ENCODE measurements around the gene CALD1. TPM values are rescaled to one million over a fixed set of nuclear protein-coding genes. Genes with fewer than 3 reads are reported as not detected.

The CALD1 gene
- total RNA-seq, 1 experiment from 2014 or later: 39.9 TPM

- DNase-seq (ENCODE audit: extremely low read depth, low read depth): no peak
Observed at GRCh38 chr7:134855442-134855841, 76.0 kb downstream of the CALD1 start.

DNA sequence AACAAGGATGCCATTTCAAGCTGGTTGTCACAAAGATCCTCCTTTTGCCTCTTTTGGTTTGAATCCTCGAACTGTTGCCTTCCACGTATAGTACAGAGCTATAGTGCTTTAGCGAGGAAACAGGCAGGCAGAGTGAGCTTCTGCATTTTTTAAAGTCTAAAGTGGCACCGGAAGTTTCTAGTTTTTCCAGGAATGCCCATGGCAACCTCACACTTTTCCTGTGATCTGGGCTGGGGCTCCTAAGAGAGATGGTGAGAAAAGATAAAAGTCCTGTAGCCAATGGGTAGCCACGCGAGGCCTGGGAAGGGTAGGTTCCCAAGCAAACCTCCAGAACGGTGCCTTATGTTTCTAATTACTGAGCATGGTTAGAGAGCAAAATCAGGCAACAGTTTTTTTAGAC is 76.7 kb downstream of the CALD1 start:
- DNase-seq (ENCODE audit: extremely low read depth, low read depth): no peak

DNA sequence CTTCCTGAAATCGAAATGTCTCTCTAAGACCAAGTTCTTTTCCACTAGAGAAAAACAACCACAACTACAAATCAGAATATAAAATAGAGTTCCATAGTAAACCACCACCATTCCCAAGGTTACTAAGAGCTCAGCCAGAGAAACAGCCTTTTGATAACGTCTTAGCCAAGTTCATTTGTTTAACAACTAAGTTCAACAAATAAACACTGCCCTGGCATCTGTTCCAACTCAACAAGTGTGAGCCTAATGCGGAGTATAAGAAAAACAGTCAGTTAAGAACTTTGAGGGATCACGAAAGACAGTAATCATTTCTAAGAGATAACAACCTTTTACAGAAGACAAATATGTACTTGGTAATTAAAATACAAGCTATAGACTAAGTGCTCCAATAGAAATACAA is 77.3 kb downstream of the CALD1 start:
- no peak for DNase-seq (ENCODE audit: extremely low read depth, low read depth)

DNA sequence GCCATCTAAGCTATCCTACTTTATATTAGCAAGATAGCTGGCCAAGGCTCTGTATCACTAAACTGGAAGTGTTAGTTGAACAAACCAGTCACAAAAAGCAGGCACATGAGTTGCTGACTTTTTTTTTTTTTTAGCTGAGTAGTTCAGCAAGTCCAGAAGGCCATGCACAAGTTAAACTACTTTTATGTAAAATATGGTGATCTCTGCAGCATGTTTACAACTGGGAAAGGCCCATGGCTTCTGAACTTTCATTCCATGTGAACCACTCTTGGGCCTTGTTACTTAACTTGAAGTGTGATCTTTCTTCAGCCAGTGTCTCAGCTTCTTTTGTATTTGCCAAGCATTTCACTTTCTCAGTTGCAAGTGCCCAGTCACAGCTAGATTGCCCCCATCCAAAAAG is 78.5 kb downstream of the CALD1 start:
- no peak for DNase-seq (ENCODE audit: extremely low read depth, low read depth)

GRCh38 chr7:134859783-134860182 is 80.3 kb downstream of the CALD1 start:
- DNase-seq (ENCODE audit: extremely low read depth, low read depth): no peak

- no peak for DNase-seq (ENCODE audit: extremely low read depth, low read depth)
Observed at GRCh38 chr7:134865001-134865845, 85.8 kb downstream of the CALD1 start.

DNA sequence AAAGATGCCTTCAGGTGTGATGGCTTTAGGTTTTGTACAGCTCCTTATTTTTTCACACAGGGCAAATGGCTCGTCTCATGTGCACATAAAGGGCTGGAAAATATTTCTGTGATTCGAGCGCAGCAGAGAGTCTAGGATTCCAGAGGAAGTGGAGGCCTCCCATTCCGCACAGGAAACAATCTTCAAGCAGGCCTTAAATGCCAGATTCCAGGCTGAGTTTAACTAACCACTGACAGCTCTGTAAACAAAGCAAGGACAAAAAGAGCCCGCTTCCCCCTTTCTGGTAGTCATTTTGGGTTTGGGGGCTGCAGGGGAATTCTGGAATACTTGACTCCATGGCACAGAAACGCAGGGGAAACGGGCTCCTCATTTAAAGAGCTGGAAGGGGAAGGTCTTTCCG is 87.2 kb downstream of the CALD1 start:
- no peak for DNase-seq (ENCODE audit: extremely low read depth, low read depth)

- DNase-seq (ENCODE audit: extremely low read depth, low read depth): no peak
Observed at GRCh38 chr7:134870156-134870555, 90.7 kb downstream of the CALD1 start.

DNA sequence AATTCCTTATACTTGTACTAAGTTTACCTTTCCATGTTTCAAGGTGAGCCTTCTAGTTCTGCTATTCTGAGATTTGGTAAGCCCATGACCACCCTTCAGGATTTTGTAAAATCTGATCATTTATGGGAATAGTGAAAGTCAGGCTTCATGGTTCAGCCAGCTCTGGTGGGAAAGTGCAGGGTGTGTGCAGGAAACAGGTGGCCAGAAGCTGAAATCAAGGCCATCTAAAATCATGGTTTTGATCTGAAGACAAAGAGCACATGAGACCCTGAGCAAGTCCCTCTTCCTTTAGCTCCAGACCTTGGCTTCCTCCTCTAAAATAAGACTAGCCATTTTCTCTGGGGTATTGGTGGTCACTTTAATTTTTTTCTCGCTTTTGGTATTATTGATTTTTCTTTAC is 91.3 kb downstream of the CALD1 start:
- DNase-seq (ENCODE audit: extremely low read depth, low read depth): no peak

DNA sequence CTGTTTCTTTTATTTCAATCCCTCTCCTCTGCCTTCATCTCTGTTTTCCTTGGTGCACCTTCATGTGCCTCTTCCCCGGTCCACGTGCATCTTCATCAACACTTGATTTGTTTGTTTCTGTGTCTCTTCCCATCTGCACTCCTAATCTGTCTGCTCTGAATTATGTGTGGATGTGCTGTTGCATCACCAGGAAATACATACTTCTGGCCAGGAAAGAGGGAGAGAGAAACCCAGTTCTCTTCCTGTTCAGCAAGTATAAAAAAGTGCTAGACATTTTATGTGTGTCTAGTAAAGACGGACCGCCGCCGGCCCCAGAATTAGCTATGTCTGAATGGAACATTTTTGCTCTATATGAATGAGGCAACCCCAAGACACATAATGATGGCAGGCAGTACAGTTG is 93.8 kb downstream of the CALD1 start:
- no peak for DNase-seq (ENCODE audit: extremely low read depth, low read depth)

- no peak for DNase-seq (ENCODE audit: extremely low read depth, low read depth)
Observed at GRCh38 chr7:134874407-134874806, 95.0 kb downstream of the CALD1 start.

- DNase-seq (ENCODE audit: extremely low read depth, low read depth): no peak
Observed at GRCh38 chr7:134875867-134876266, 96.4 kb downstream of the CALD1 start.

- DNase-seq (ENCODE audit: extremely low read depth, low read depth): no peak
Observed at GRCh38 chr7:134878746-134879357, 99.4 kb downstream of the CALD1 start.

DNA sequence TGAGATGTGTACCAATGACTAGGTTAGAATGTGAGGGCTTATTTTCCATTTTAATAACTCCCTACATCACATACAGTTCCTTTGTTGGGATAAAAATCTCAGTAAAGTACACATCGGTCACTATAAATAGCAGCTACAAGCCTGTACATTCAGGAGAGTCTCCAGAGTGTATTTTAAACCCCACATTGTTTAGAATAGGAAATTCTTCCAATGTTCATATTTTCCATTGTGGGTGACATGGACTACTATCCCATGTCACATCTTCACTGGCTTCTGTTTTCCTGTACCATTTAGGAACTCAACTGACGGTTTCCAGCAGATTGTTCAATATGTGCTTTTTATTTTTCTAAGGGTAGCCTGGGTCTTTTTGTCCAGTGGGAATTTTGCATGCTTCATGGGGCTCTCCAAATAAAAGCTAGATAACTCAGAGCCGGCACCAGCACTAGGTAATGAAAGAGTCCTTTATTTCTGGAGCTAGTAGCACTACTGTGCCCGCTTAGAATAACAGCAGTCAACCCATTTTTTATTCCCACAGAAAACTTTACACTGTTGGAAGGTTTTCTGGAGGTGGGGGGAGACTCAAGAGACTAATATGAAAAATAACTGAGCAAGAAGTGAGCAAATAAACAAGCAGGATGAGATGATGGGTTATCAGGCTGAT is 100.5 kb downstream of the CALD1 start:
- no peak for DNase-seq (ENCODE audit: extremely low read depth, low read depth)

DNA sequence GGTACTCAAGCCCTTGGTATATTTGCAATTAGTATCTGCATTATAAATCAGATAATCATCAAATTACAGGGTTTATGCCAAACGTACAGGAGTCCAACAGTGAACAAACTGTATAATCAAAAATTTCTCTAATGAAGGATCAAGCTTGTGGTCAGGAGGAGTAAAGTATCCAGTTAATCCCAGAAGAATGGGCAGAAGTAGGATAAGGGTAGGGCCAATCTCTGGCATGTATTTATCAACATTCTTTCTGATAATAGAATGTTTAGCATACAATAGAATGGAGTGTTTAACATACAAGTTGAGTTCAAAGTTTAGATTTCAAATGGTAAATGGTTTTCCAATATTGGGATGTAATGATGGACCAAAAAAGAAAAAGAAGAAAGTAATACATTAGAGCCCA is 103.0 kb downstream of the CALD1 start:
- DNase-seq (ENCODE audit: extremely low read depth, low read depth): no peak

- DNase-seq (ENCODE audit: extremely low read depth, low read depth): peak; percentile 42
Observed at GRCh38 chr7:134885967-134886352, 106.5 kb downstream of the CALD1 start.

GRCh38 chr7:134886353-134887057 is 107.1 kb downstream of the CALD1 start:
- no peak for DNase-seq (ENCODE audit: extremely low read depth, low read depth)

GRCh38 chr7:134887523-134887922 is 108.1 kb downstream of the CALD1 start:
- DNase-seq (ENCODE audit: extremely low read depth, low read depth): no peak

DNA sequence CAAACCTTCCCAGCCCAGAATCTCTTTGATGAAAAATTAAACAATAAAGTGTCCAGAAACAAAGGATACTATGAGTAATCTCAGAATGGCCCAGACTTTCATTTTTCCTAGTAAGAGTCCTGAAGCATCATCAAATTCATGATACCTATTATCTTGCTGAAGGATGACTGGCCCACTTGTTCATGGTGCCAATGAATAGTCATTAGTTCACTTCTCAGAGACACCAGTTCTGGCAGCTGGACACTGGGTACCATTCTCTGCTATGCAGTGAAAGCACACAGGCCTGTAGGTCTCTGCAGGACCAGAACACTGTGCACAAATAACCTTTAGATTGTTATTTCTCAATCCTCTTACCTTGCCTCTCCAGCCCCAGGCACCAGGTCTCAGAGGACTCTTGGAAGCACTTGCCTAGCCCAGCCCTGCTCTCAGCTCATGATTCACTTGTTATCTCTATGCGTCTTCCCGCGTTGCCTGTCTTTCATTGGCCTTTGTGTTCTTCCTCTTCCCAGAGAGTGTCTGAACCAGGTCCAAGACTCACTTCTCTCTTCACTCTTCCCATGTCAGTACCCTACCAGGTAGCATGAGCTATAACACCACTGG is 108.8 kb downstream of the CALD1 start:
- DNase-seq (ENCODE audit: extremely low read depth, low read depth): no peak

DNA sequence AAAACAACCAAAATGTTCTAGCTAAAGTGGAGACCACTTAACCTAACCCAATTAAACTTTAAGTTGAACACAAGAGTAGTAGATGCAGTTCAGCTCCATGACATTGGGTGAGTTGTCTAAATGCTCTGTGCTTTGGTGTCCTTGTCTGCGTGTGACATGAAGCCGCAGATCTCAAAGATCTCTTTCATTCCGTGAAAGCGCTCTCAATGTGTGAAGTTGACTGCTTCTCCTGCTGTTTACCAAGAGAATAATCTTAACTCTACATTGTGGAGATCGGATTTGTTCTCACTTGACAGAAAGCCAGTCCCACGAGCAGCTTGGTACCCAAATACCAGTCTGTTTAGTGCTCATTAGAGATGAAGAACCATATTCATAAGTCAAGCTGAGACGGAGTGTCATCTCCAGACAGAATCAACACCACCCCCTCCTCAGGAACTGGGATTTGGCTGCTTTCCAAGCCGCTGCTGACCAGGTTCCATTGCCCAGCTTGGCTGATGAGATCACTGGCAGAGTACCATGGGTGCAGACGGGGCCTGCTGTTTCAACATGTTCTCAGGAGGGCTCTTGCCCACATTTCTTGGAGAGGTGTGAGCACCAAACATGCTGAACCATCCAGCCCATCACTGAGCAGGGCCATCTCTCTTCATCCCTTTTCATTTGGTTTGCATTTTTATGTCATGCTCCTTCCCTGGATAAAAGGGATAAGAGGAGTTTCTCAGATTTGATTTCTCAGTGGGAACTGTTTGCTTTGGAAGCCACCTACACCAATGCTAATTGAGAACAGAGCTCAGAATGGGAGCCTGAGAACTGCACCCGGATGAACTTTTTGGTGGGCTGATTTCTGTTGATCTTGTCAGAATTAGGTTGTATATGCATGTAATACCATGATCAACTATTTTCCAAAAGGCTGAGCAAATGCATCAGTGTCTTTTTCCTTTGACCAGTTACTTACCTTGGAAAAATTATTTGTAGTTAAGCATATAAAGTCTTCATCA is 111.1 kb downstream of the CALD1 start:
- no peak for DNase-seq (ENCODE audit: extremely low read depth, low read depth)

Measured in NCI-H460 (cell line).